Measurements from ENCODE around the gene FKBP1A.
"Not testable (repeated sequence)": the region's sequence is repeated elsewhere in the genome, so short reads cannot be mapped to it uniquely, and the experiment has no call there.

FKBP1A gene

DNA sequence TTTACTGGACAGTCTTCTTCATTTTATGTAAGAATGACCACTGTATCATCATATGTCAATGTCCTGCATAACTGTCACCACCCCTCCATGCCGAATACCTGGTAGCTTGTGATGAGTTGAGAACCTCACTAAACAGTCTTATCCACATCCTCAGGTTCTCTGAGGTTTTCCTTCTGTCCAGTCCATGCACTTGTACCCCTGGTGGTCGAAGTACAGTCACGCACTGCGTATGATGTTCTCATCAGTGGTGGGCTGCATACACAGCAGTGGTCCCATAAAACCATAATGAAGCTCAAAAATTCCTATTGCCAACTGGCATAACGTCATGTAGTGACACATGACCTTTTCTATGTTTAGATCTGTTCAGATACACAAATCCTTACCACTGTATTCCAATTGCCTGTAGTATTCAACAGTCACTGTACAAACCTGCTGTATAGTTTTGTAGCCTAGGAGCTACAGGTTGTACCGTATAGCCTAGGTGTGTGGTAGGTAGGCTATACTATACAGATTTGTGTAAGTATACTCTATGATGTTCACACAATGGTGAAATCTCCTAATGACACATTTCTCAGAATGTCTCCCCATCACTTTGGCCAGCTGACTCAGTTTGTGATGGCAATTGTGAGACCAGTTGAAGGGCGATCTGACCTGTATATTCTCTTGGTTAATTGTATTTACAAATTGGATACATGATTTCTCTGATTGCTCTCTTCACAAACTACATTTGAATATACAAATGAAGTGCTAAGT lies 32.6 kb downstream of the FKBP1A start:
- H3K27ac ChIP-seq (ENCODE audit: low read depth, low read length) = no peak overlapping the region
- no peaks in the 10 kb centered on the region for H3K27me3 ChIP-seq (ENCODE audit: control insufficient read depth, insufficient read depth, low read length)
- peaks cover 17% of the 10 kb centered on the region for H3K36me3 ChIP-seq (ENCODE audit: control insufficient read depth, insufficient read depth, low read length)
- H3K4me3 ChIP-seq (ENCODE audit: low read depth, low read length) = no peak overlapping the region
- no peak overlapping the region for H3K9ac ChIP-seq (ENCODE audit: low read depth, low read length)
- H3K4me1 ChIP-seq (ENCODE audit: control insufficient read depth, insufficient read depth, low read length) = no peaks in the 10 kb centered on the region
- H3K9me3 ChIP-seq (ENCODE audit: control insufficient read depth, insufficient read depth, low read length) = no peaks in the 10 kb centered on the region

GRCh38 chr20:1357921-1358671 lies 34.8 kb downstream of the FKBP1A start:
- Histone ChIP-seq H3K4me1 (ENCODE audit: control insufficient read depth, insufficient read depth, low read length) (no peaks in the 10 kb centered on the region), H3K27ac (ENCODE audit: low read depth, low read length) (no peak overlapping the region), H3K27me3 (ENCODE audit: control insufficient read depth, insufficient read depth, low read length) (no peaks in the 10 kb centered on the region), H3K9ac (ENCODE audit: low read depth, low read length) (no peak overlapping the region), H3K9me3 (ENCODE audit: control insufficient read depth, insufficient read depth, low read length) (no peaks in the 10 kb centered on the region), H3K36me3 (ENCODE audit: control insufficient read depth, insufficient read depth, low read length) (peaks cover 20% of the 10 kb centered on the region), H3K4me3 (ENCODE audit: low read depth, low read length) (no peak overlapping the region)

GRCh38 chr20:1353956-1354355 lies 38.9 kb downstream of the FKBP1A start:
- peaks cover 8% of the 10 kb centered on the region; the same call in 1 of the 2 replicates for H3K36me3 ChIP-seq (ENCODE audit: control insufficient read depth, insufficient read depth, low read length)
- H3K9me3 ChIP-seq (ENCODE audit: control insufficient read depth, insufficient read depth, low read length) = no peaks in the 10 kb centered on the region
- H3K27me3 ChIP-seq (ENCODE audit: control insufficient read depth, insufficient read depth, low read length) = no peaks in the 10 kb centered on the region
- no peak overlapping the region for H3K4me3 ChIP-seq (ENCODE audit: low read depth, low read length)
- no peak overlapping the region for H3K27ac ChIP-seq (ENCODE audit: low read depth, low read length)
- H3K9ac ChIP-seq (ENCODE audit: low read depth, low read length) = no peak overlapping the region
- H3K4me1 ChIP-seq (ENCODE audit: control insufficient read depth, insufficient read depth, low read length) = no peaks in the 10 kb centered on the region

- H3K4me3 ChIP-seq (ENCODE audit: low read depth, low read length) = no peak overlapping the region
- no peak overlapping the region for H3K9ac ChIP-seq (ENCODE audit: low read depth, low read length)
- no peaks in the 10 kb centered on the region for H3K27me3 ChIP-seq (ENCODE audit: control insufficient read depth, insufficient read depth, low read length)
- H3K9me3 ChIP-seq (ENCODE audit: control insufficient read depth, insufficient read depth, low read length) = peaks cover 5% of the 10 kb centered on the region; the same call in 1 of the 2 replicates
- H3K36me3 ChIP-seq (ENCODE audit: control insufficient read depth, insufficient read depth, low read length) = 0 out of 2 replicates have a peak, but pooled peaks cover 4% of the 10 kb centered on the region
- no peak overlapping the region for H3K27ac ChIP-seq (ENCODE audit: low read depth, low read length)
- no peaks in the 10 kb centered on the region for H3K4me1 ChIP-seq (ENCODE audit: control insufficient read depth, insufficient read depth, low read length)
Measured at GRCh38 chr20:1346315-1346969, 46.4 kb downstream of the FKBP1A start.

- Histone ChIP-seq H3K9me3 (ENCODE audit: control insufficient read depth, insufficient read depth, low read length) (peaks cover 5% of the 10 kb centered on the region; the same call in 1 of the 2 replicates), H3K27me3 (ENCODE audit: control insufficient read depth, insufficient read depth, low read length) (no peaks in the 10 kb centered on the region), H3K9ac (ENCODE audit: low read depth, low read length) (no peak overlapping the region), H3K4me1 (ENCODE audit: control insufficient read depth, insufficient read depth, low read length) (no peaks in the 10 kb centered on the region), H3K27ac (ENCODE audit: low read depth, low read length) (no peak overlapping the region), H3K36me3 (ENCODE audit: control insufficient read depth, insufficient read depth, low read length) (no peaks in the 10 kb centered on the region), H3K4me3 (ENCODE audit: low read depth, low read length) (no peak overlapping the region)
Measured at GRCh38 chr20:1345756-1346093, 47.1 kb downstream of the FKBP1A start.

GRCh38 chr20:1345030-1345755 lies 47.7 kb downstream of the FKBP1A start:
- no peaks in the 10 kb centered on the region for H3K4me1 ChIP-seq (ENCODE audit: control insufficient read depth, insufficient read depth, low read length)
- H3K36me3 ChIP-seq (ENCODE audit: control insufficient read depth, insufficient read depth, low read length) = no peaks in the 10 kb centered on the region
- no peak overlapping the region for H3K27ac ChIP-seq (ENCODE audit: low read depth, low read length)
- no peak overlapping the region for H3K9ac ChIP-seq (ENCODE audit: low read depth, low read length)
- H3K4me3 ChIP-seq (ENCODE audit: low read depth, low read length) = no peak overlapping the region
- peaks cover 5% of the 10 kb centered on the region; the same call in 1 of the 2 replicates for H3K9me3 ChIP-seq (ENCODE audit: control insufficient read depth, insufficient read depth, low read length)
- no peaks in the 10 kb centered on the region for H3K27me3 ChIP-seq (ENCODE audit: control insufficient read depth, insufficient read depth, low read length)

DNA sequence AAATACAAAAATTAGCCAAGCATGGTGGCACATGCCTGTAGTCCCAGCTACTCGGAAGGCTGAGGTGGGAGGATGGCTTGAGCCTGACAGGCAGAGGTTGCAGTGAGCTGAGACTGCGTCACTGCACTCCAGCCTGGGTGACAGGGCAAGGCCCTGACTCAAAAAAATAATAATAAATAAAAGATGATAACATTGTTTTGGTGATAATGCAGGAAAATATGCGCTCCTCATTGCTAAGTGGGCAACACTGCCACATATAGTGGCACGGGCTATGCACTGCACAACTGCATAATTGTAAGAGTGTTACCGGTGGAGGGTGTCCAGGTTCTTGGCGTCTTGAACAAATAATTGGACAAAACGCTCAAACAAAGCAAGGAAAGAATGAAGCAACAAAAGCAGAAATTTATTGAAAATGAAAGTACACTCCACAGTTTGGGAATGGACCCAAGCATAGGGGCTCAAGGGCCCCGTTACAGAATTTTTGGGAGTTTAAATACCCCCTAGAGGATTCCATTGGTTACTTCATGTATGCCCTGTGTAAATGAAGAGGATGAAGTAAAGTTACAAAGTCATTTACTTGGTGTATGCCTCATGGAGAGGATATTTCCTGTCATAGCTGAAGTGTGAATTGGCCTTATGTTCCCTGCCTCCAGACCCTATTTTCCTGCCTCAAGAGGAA lies 49.3 kb downstream of the FKBP1A start:
- not testable (repeated sequence) for H3K9ac ChIP-seq (ENCODE audit: low read depth, low read length); H3K36me3 ChIP-seq (ENCODE audit: control insufficient read depth, insufficient read depth, low read length); H3K27ac ChIP-seq (ENCODE audit: low read depth, low read length); H3K4me1 ChIP-seq (ENCODE audit: control insufficient read depth, insufficient read depth, low read length); H3K4me3 ChIP-seq (ENCODE audit: low read depth, low read length); H3K9me3 ChIP-seq (ENCODE audit: control insufficient read depth, insufficient read depth, low read length); H3K27me3 ChIP-seq (ENCODE audit: control insufficient read depth, insufficient read depth, low read length)

- H3K27ac ChIP-seq (ENCODE audit: low read depth, low read length) = no peak overlapping the region
Measured at GRCh38 chr20:1341561-1342265, 51.1 kb downstream of the FKBP1A start.

DNA sequence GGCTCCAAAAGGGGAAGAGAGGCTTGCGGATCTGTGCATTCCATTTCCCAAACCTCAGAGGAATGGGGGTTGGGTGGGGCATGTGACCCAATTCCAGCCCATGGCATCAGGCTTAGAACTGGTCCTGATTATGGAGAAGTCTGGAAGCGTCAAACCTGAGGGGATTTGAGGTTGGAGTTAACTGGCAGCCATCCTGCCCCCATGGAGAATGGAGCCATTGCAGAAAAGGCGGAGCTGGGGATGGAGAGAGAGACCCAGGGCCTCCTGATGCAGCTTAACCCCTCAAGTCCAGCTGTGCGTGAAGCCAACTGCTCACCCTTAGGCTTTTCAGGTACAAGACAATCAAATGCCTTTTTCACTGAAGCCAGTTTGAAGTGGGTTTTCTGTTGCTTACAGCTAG lies 54.1 kb downstream of the FKBP1A start:
- H3K9ac ChIP-seq (ENCODE audit: low read depth, low read length) = no peak overlapping the region
- H3K27me3 ChIP-seq (ENCODE audit: control insufficient read depth, insufficient read depth, low read length) = no peaks in the 10 kb centered on the region
- no peaks in the 10 kb centered on the region for H3K9me3 ChIP-seq (ENCODE audit: control insufficient read depth, insufficient read depth, low read length)
- H3K4me3 ChIP-seq (ENCODE audit: low read depth, low read length) = no peak overlapping the region
- H3K4me1 ChIP-seq (ENCODE audit: control insufficient read depth, insufficient read depth, low read length) = no peaks in the 10 kb centered on the region
- H3K27ac ChIP-seq (ENCODE audit: low read depth, low read length) = no peak overlapping the region
- H3K36me3 ChIP-seq (ENCODE audit: control insufficient read depth, insufficient read depth, low read length) = no peaks in the 10 kb centered on the region

More at GRCh38 chr20:1341561-1342265, 51.1 kb downstream of the FKBP1A start:
- Histone ChIP-seq H3K36me3 (ENCODE audit: control insufficient read depth, insufficient read depth, low read length) (no peaks in the 10 kb centered on the region), H3K4me1 (ENCODE audit: control insufficient read depth, insufficient read depth, low read length) (no peaks in the 10 kb centered on the region), H3K4me3 (ENCODE audit: low read depth, low read length) (no peak overlapping the region), H3K27me3 (ENCODE audit: control insufficient read depth, insufficient read depth, low read length) (no peaks in the 10 kb centered on the region), H3K9me3 (ENCODE audit: control insufficient read depth, insufficient read depth, low read length) (no peaks in the 10 kb centered on the region), H3K9ac (ENCODE audit: low read depth, low read length) (no peak overlapping the region)

- Histone ChIP-seq H3K4me3 (ENCODE audit: low read depth, low read length) (no peak overlapping the region), H3K4me1 (ENCODE audit: control insufficient read depth, insufficient read depth, low read length) (no peaks in the 10 kb centered on the region), H3K9me3 (ENCODE audit: control insufficient read depth, insufficient read depth, low read length) (no peaks in the 10 kb centered on the region), H3K27ac (ENCODE audit: low read depth, low read length) (no peak overlapping the region), H3K9ac (ENCODE audit: low read depth, low read length) (no peak overlapping the region), H3K36me3 (ENCODE audit: control insufficient read depth, insufficient read depth, low read length) (no peaks in the 10 kb centered on the region), H3K27me3 (ENCODE audit: control insufficient read depth, insufficient read depth, low read length) (no peaks in the 10 kb centered on the region)
Measured at GRCh38 chr20:1338096-1338495, 54.8 kb downstream of the FKBP1A start.

Data from HUES48 (cell line).